Stimulated activated CD4-positive, alpha-beta T cell treated with anti-CD3 and anti-CD28 coated beads, TNF-alpha, amount 100 ng/mL, for 1 hour (primary cell): ENCODE data around the gene SULT1C4.
"Not testable (repeated sequence)": the region's sequence is repeated elsewhere in the genome, so short reads cannot be mapped to it uniquely, and the experiment has no call there.

Experiments used
- DNase-seq, 3 donors: peaks; one replicate each; pipeline ENCODE4 v3.0.0-alpha.2; 2020; ENCODE audit warnings: low read depth in 3 of 3, low spot score in 1 of 3

The SULT1C4 gene

GRCh38 chr2:108377815-108378630 lies at the start of gene SULT1C4:
SULT1C4 (plus strand) TSS chr2:108377954; CDS start chr2:108378338, 384 bp downstream.
- no peak for DNase-seq

GRCh38 chr2:108329771-108330170 lies 48.0 kb upstream of the SULT1C4 start:
- no peak for DNase-seq

- no peak for DNase-seq
Measured at GRCh38 chr2:108330979-108331378, 46.8 kb upstream of the SULT1C4 start.

GRCh38 chr2:108345951-108346350 lies 31.8 kb upstream of the SULT1C4 start:
- no peak for DNase-seq

- DNase-seq, result no peak
Measured at GRCh38 chr2:108346827-108347226, 30.9 kb upstream of the SULT1C4 start.

GRCh38 chr2:108347786-108348185 lies 30.0 kb upstream of the SULT1C4 start:
- DNase-seq, result no peak

GRCh38 chr2:108348816-108349570 lies 28.8 kb upstream of the SULT1C4 start:
- no peak for DNase-seq

- DNase-seq, result no peak
Measured at GRCh38 chr2:108349571-108349928, 28.2 kb upstream of the SULT1C4 start.

GRCh38 chr2:108351889-108352288 lies 25.9 kb upstream of the SULT1C4 start:
- no peak for DNase-seq

- no peak for DNase-seq
Measured at GRCh38 chr2:108354136-108354535, 23.6 kb upstream of the SULT1C4 start.

- no peak for DNase-seq
Measured at GRCh38 chr2:108355906-108356734, 21.6 kb upstream of the SULT1C4 start.

- not testable (repeated sequence) for DNase-seq
Measured at GRCh38 chr2:108359336-108359735, 18.4 kb upstream of the SULT1C4 start.

GRCh38 chr2:108360776-108361468 lies 16.8 kb upstream of the SULT1C4 start:
- no peak for DNase-seq

GRCh38 chr2:108363024-108363907 lies 14.5 kb upstream of the SULT1C4 start:
- DNase-seq, result no peak

- DNase-seq, result no peak
Measured at GRCh38 chr2:108363908-108364225, 13.9 kb upstream of the SULT1C4 start.

GRCh38 chr2:108364676-108365297 lies 13.0 kb upstream of the SULT1C4 start:
- DNase-seq, result no peak

- no peak for DNase-seq
Measured at GRCh38 chr2:108365656-108366055, 12.1 kb upstream of the SULT1C4 start.

GRCh38 chr2:108367014-108367413 lies 10.7 kb upstream of the SULT1C4 start:
- no peak for DNase-seq

- DNase-seq, result no peak
Measured at GRCh38 chr2:108367561-108368175, 10.1 kb upstream of the SULT1C4 start.
